Progenitor cell of endocrine pancreas (in vitro differentiated cells): ENCODE measurements around the gene MTF2. TPM values are rescaled to one million over a fixed set of nuclear protein-coding genes. Genes with fewer than 3 reads are reported as not detected.

Experiments used
- DNase-seq: peaks from one replicate; pipeline ENCODE4 v3.0.0; 2021; ENCODE audit warnings: low spot score; ENCODE audit not compliant: unreplicated experiment
- H3K27ac Mint-ChIP-seq: 2 replicates; pipeline ENCODE4 v1.8.0; 2021; ENCODE audit warnings: mild to moderate bottlenecking, moderate library complexity, mixed read lengths
- H3K27me3 Mint-ChIP-seq: 2 replicates; pipeline ENCODE4 v1.8.0; 2021; ENCODE audit warnings: mixed read lengths
- H3K36me3 Mint-ChIP-seq: 2 replicates; pipeline ENCODE4 v1.8.0; 2022; ENCODE audit warnings: mixed read lengths; ENCODE audit not compliant: insufficient read depth
- H3K4me1 Mint-ChIP-seq: 2 replicates; pipeline ENCODE4 v1.8.0; 2021; ENCODE audit warnings: low read depth, mixed read lengths
- H3K4me3 Mint-ChIP-seq: 2 replicates; pipeline ENCODE4 v1.8.0; 2021; ENCODE audit warnings: low read depth, mild to moderate bottlenecking, moderate library complexity, mixed read lengths
- H3K9me3 Mint-ChIP-seq: 2 replicates; pipeline ENCODE4 v1.8.0; 2021; ENCODE audit warnings: low read depth, mixed read lengths
- total RNA-seq: library from RNA; stranded (reverse); gene quantifications from 2 replicates; pipeline ENCODE4 v1.2.1, GENCODE V29; 2021
- TF ChIP-seq, protein P1 (sequence below): fragments of 200-600 bp; sonication (generic); IDR thresholded peaks from one replicate; pipeline ENCODE4 v1.5.0; 2021; ENCODE audit warnings: antibody characterized with exemption, mild to moderate bottlenecking; ENCODE audit not compliant: unreplicated experiment

The MTF2 gene
- total RNA-seq, 1 donor from 2014 or later = 89.4 TPM

DNA sequence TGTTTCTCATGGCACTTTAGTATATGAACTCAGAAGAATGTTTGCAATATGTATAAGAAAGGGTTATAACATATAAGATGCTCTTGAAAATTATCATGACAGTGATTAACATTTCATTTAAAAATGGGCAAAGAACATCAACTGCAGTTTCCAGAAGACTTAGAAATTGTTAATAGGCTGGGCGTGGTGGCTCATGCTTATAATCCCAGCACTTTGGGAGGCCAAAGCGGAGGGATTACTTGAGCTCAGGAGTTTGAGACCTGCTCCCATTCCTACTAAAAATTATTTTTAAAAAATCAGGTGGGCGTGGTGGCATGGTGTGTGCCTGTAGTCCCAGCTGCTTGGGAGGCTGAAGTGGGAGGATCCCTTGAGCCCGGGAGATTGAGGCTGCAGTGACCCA lies 23.1 kb downstream of the MTF2 start:
- no peaks in the 10 kb centered on the region for H3K27me3 Mint-ChIP-seq
- DNase-seq = no peak
- H3K4me1 Mint-ChIP-seq = peaks cover 16% of the 10 kb centered on the region
- no peak overlapping the region for H3K4me3 Mint-ChIP-seq
- TF ChIP-seq, protein P1, sequence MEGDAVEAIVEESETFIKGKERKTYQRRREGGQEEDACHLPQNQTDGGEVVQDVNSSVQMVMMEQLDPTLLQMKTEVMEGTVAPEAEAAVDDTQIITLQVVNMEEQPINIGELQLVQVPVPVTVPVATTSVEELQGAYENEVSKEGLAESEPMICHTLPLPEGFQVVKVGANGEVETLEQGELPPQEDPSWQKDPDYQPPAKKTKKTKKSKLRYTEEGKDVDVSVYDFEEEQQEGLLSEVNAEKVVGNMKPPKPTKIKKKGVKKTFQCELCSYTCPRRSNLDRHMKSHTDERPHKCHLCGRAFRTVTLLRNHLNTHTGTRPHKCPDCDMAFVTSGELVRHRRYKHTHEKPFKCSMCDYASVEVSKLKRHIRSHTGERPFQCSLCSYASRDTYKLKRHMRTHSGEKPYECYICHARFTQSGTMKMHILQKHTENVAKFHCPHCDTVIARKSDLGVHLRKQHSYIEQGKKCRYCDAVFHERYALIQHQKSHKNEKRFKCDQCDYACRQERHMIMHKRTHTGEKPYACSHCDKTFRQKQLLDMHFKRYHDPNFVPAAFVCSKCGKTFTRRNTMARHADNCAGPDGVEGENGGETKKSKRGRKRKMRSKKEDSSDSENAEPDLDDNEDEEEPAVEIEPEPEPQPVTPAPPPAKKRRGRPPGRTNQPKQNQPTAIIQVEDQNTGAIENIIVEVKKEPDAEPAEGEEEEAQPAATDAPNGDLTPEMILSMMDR = no peak
- H3K9me3 Mint-ChIP-seq = peaks cover 8% of the 10 kb centered on the region
- peaks cover 25% of the 10 kb centered on the region for H3K36me3 Mint-ChIP-seq
- peak overlapping the region; percentile 27 for H3K27ac Mint-ChIP-seq

DNA sequence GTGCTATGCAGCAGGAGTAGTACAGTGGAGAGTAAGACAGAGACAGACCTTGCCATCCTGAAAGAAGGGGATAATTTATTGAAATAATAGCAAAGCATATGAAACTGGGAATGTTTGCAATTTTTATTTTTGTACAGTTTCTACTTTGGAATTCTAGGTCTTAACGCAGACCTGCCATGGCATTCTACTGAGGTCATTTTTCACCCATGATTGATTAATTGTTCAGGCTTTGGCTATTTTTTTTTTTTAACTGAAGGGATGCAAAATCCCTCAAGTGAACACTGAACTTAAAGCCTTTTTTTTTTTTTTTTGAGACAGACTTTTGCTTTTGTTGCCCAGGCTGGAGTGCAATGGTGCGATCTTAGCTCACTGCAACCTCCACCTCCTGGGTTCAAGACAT lies 27.1 kb downstream of the MTF2 start:
- no peaks in the 10 kb centered on the region for H3K27me3 Mint-ChIP-seq
- H3K27ac Mint-ChIP-seq = no peak overlapping the region
- TF ChIP-seq, protein P1 = no peak
- no peak for DNase-seq
- H3K36me3 Mint-ChIP-seq = peaks cover 49% of the 10 kb centered on the region
- no peak overlapping the region for H3K4me3 Mint-ChIP-seq
- H3K4me1 Mint-ChIP-seq = peaks cover 6% of the 10 kb centered on the region
- peaks cover 20% of the 10 kb centered on the region for H3K9me3 Mint-ChIP-seq

DNA sequence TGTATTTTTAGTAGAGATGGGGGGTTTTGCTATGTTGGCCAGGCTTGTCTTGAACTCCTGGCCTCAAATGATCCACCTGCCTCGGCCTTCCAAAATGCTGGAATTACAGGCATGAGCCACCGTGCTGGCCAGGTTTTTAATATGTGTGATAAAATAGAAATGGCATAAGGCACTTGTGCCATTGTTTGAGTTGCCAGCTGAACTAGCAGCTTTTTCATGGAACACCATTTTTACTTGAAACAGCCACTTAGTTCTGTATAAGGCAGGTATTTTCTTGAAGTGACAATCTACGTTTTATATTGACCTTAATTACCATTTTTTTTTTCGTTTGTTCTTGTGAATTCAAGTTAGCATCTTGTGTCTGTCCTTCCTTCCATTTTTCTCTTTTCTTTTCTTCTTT lies 28.3 kb downstream of the MTF2 start:
- peaks cover 20% of the 10 kb centered on the region for H3K9me3 Mint-ChIP-seq
- H3K27me3 Mint-ChIP-seq = no peaks in the 10 kb centered on the region
- DNase-seq = no peak
- peaks cover 51% of the 10 kb centered on the region for H3K36me3 Mint-ChIP-seq
- TF ChIP-seq, protein P1 = no peak
- no peak overlapping the region for H3K4me3 Mint-ChIP-seq
- peaks cover 8% of the 10 kb centered on the region for H3K4me1 Mint-ChIP-seq
- no peak overlapping the region for H3K27ac Mint-ChIP-seq

DNA sequence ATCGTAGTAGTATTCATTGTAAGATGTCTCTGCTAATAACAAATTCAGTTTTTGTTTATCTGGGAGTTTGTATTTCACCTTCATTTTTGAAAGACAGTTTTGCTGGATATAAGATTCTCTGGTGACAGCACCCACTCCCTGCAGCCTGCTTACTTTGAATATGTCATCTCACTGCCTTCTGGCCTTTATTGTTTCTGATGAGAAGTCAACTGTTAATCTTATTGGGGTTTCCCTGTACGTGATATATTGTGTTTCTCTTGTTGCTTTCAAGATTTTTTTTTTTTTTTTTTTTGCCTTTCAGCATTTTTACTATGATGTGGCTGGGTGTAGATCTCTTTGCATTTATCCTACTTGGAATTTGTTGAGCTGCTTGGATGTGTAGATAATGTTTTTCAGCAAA lies 29.3 kb downstream of the MTF2 start:
- no peak overlapping the region for H3K27ac Mint-ChIP-seq
- DNase-seq = no peak
- H3K4me1 Mint-ChIP-seq = peaks cover 8% of the 10 kb centered on the region
- peaks cover 20% of the 10 kb centered on the region for H3K9me3 Mint-ChIP-seq
- peaks cover 50% of the 10 kb centered on the region for H3K36me3 Mint-ChIP-seq
- H3K27me3 Mint-ChIP-seq = no peaks in the 10 kb centered on the region
- no peak overlapping the region for H3K4me3 Mint-ChIP-seq
- TF ChIP-seq, protein P1 = no peak

DNA sequence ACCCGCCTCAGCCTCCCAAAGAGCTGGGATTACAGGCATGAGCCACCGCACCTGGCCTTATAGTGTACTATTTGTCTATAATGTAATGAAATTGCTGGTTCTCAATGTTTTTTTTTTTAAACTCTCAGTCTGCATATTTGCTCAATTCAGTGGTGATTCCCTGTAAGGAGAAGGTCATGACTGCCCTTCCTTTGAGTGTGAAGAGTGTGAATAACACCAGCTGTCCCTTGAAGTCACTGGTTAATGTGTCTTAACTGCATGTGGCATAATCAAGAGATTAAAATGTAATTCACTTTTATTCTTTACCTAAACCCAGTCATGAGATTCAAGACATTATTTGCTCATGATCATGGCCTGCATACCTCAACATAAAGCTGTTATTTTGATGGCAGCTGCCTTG lies 30.5 kb downstream of the MTF2 start:
- no peak for DNase-seq
- TF ChIP-seq, protein P1 = no peak
- Mint-ChIP-seq H3K27me3 (no peaks in the 10 kb centered on the region), H3K4me3 (no peak overlapping the region), H3K4me1 (peaks cover 13% of the 10 kb centered on the region), H3K27ac (peak overlapping the region; percentile 63), H3K36me3 (peaks cover 45% of the 10 kb centered on the region), H3K9me3 (peaks cover 20% of the 10 kb centered on the region)
